ENCODE data around the gene LCN6. TPM values are rescaled to one million over a fixed set of nuclear protein-coding genes. Genes with fewer than 3 reads are reported as not detected.
A peak's percentile ranks its signal among the peaks of the same experiment; 100 is the strongest.

Gene LCN6
- total and polyA plus RNA-seq, 2 of the 13 experiments (the other 11 are each of a cell fraction or from before 2014, with no cell fraction given) = not detected

- no TSS peak for BruUV-seq (replicated peaks)
These were observed 27.4 kb downstream of the LCN6 start for GRCh38 chr9:136720898-136721338.

More at GRCh38 chr9:136720898-136721338, 27.4 kb downstream of the LCN6 start:
- WGBS (ENCODE audit: low lambda C conversion rate) = 80% methylated on average over 3 of the region's 11 CpGs
- no peak overlapping the region for H2AFZ ChIP-seq (ENCODE audit: low read length)
- H3K4me1 ChIP-seq (ENCODE audit: insufficient read depth, low read length) = peaks cover 19% of the 10 kb centered on the region
- POLR2A ChIA-PET = no interaction called here
- FAIRE-seq (no peak), DNase-seq (ENCODE audit: low spot score) (no peak), ATAC-seq (peak; percentile 3)
- H3K27ac ChIP-seq (ENCODE audit: extremely low read length, insufficient read depth, low read length) = no peak overlapping the region
- intact Hi-C loops (cut with micrococcal nuclease; ENCODE audit: unreplicated experiment) (no loop called here), in situ Hi-C loops (cut with HindIII; ENCODE audit: extremely low pct_ligation_motif_present, low pct_unique_long_range_greater_than_20kb) (no loop called here)
- H3K27me3 ChIP-seq (ENCODE audit: control insufficient read depth in 1 of 2, insufficient read depth in 2 of 2, low read length in 2 of 2) = no peaks in the 10 kb centered on the region
- H3K79me2 ChIP-seq (ENCODE audit: insufficient read depth, low read length) = peaks cover 3% of the 10 kb centered on the region
- H3K9me3 ChIP-seq (ENCODE audit: low read length) = no peaks in the 10 kb centered on the region
- H3K4me2 ChIP-seq (ENCODE audit: low read depth, low read length) = no peak overlapping the region
- TF ChIP-seq NR2F2 (IDR thresholded peaks at IDR 0.05; ENCODE audit: borderline replicate concordance, low read depth) = no peak
- TF ChIP-seq POLR2G (IDR thresholded peaks at IDR 0.05; ENCODE audit: low read depth, low read length) = peak; percentile 23; the same call in 1 of the 2 replicates
- no peak for TF ChIP-seq NAIF1 (CRISPR knock-in tag; IDR thresholded peaks at IDR 0.05; ENCODE audit: borderline replicate concordance)
- no peak for TF ChIP-seq SKI (IDR thresholded peaks at IDR 0.05; ENCODE audit: partially characterized antibody)
- no peak for TF ChIP-seq SAP130 (CRISPR knock-in tag; IDR thresholded peaks at IDR 0.05; ENCODE audit: low read depth)
- TF ChIP-seq PAF1 (CRISPR knock-in tag; IDR thresholded peaks at IDR 0.05) = 0 out of 2 replicates have a peak, but pooled peaks have one; percentile 24
- no peak for TF ChIP-seq IRF9 (CRISPR knock-in tag; IDR thresholded peaks at IDR 0.05; ENCODE audit: borderline replicate concordance)
- TF ChIP-seq SP2 (CRISPR knock-in tag; IDR thresholded peaks at IDR 0.05) = no peak
- TF ChIP-seq ZNF816 (CRISPR knock-in tag; IDR thresholded peaks at IDR 0.05; ENCODE audit: borderline replicate concordance) = no peak
- TF ChIP-seq ZBTB7B (CRISPR knock-in tag; IDR thresholded peaks at IDR 0.05) = no peak
- TF ChIP-seq ZFP82 (CRISPR knock-in tag; IDR thresholded peaks at IDR 0.05; ENCODE audit: borderline replicate concordance) = no peak
- TF ChIP-seq PCBP2 (optimal IDR thresholded peaks at IDR 0.05; ENCODE audit: low read depth, low read length, poor library complexity, severe bottlenecking) = no peak
- TF ChIP-seq ZNF30 (CRISPR knock-in tag; IDR thresholded peaks at IDR 0.05) = no peak
- no peak overlapping the region for H3K4me3 ChIP-seq (replicated peaks in 1 of 3; ENCODE audit: insufficient read depth in 1 of 3, low read depth in 2 of 3, low read length in 3 of 3)
- CTCF ChIA-PET (ENCODE audit: low intra/inter-chr PET ratio, low total read pairs) = no interaction called here
- peaks cover 9 to 17% of the 10 kb centered on the region in 2 experiments; a peak in 4 of 5 replicates for H3K36me3 ChIP-seq (replicated peaks in 1 of 2; ENCODE audit: control insufficient read depth in 1 of 2, insufficient read depth in 2 of 2, low read length in 2 of 2)
- peaks cover 33% of the 10 kb centered on the region for H4K20me1 ChIP-seq (ENCODE audit: insufficient read depth, low read length)
- H3K9ac ChIP-seq (ENCODE audit: insufficient read depth, low read depth, low read length) = no peak overlapping the region
